GM10847 (cell line): ENCODE measurements around the gene USP2.

ENCODE experiments used
- POLR2A ChIP-seq: IDR thresholded peaks from 2 replicates; pipeline ENCODE4 v1.6.1; 2011; ENCODE audit not compliant: insufficient read length; ENCODE audit errors: extremely low read depth

Gene USP2

DNA sequence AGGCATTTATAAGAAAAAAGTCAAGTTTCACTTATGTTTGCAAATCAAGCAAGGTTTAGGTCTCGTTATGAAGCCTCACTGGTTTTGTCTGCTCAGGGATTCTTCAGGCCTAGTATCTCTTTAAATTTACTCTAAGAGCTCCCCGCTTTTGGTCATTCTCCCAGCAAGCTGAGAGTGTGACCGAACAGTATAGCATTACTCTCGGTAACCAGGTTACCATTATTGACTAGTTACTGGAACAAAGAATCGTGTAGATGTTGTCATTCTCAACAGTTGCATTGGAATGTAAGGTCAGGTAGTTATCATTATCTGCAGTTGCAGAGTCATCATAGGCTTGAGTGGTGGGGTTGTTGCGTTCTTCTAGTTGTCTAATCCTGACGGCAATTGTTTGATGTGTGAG lies 9.8 kb upstream of the USP2 start:
- no peak for TF ChIP-seq POLR2A

DNA sequence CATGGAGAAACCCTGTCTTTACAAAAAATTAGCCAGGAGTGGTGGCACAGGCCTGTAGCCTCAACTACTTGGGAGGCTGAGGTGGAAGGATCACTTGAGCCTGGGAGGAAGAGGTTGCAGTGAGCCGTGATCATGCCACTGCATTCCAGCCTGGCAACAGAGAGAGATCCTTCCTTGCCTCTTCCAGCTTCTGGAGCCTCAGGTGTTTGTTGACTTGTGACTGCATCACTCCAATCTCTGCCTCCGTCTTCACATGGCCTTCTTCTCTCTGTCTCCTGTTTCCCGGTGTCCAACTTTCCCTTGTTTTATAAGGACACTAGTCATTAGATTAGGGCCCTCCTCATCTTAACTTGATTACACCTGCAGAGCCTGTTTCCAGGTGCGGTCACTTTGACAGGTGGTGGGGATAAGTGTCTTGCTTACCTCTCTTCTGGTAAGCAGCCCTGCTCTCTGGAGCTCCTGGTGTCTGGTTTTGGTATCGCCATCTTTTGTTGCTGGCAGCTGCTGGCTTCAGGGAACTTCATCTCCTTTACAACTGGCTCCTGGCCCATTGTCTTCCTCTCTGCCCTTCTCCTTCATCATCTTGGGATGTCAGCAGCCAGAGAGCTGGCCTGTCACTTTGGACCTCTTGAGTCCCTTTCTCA lies 8.2 kb upstream of the USP2 start:
- TF ChIP-seq POLR2A, result no peak

DNA sequence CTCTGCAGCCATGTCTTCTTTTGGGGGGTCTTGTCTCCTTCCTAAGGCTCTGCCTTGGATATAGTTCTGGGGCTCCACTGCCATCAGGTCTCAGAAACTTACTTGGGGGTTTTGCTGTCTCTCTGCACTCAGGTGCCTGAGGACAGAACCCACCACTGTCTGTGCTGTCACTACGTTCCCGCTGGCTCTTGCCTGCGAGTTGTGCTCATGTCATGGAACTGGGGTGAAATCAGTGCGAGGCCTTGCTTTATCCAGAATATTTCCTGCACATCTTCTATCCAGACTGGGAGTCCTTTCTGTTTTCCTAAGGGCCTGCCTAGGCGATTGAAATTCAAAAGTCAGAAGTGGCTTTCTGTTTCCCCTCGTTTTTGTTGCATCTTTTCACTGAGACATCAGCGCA lies 6.6 kb upstream of the USP2 start:
- no peak for TF ChIP-seq POLR2A

DNA sequence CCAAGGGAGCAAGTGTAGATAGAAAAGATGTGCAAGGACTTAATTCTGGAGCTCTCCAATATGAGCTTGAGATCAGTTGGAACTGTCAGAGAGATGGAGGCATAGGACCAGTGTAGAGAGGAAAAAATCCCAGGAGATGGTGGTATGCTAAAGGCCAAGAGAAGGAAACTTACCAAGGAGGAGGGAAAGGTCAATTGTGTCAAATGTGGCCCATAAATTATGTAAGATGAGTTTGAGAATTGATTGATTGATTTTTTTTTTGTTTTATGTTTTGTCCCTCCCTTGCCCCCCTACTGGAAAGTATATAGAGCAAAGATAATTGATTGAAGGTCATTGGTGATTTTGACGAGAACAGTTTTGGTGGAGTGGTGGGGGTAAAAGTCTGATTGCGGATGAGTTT lies 2.8 kb upstream of the USP2 start:
- no peak for TF ChIP-seq POLR2A

DNA sequence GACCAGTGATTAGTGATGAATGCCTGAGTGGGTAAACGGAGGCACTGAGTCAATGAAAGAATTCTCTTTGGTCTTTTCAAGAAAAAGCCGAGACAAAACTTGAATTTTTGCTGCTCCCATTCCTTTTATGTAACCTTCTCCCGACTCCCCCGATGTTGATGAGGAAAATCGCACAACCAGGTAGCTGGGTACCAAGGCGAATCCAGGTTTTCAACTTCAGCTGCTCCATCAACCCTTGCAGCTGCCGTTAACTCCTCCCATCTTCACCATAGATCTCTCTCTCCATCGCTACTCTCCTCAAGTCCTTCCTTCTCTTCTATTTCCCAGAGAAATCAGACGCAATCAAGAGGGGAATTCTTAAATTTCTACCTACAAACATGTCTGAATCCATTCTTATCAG lies 611 bp upstream of the USP2 start:
- no peak for TF ChIP-seq POLR2A

DNA sequence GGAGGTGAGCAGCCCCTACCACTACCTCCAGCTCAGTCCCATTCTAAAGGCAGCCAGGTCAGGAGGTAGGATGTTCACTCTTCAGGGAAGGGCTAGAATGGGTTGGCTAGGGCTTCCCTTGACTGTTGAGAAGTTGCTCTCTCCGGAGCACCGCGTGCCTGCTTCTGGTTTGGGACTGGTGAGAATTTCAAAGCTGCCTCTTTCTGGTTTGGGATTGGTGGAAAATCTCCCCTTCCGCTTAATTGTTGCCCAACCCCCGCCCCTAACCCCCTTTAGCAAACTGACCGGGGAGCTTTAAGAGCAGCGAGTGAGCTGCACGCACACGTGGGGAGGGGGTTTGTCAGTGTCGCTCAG lies 686 bp downstream of the USP2 start:
- TF ChIP-seq POLR2A, result no peak

DNA sequence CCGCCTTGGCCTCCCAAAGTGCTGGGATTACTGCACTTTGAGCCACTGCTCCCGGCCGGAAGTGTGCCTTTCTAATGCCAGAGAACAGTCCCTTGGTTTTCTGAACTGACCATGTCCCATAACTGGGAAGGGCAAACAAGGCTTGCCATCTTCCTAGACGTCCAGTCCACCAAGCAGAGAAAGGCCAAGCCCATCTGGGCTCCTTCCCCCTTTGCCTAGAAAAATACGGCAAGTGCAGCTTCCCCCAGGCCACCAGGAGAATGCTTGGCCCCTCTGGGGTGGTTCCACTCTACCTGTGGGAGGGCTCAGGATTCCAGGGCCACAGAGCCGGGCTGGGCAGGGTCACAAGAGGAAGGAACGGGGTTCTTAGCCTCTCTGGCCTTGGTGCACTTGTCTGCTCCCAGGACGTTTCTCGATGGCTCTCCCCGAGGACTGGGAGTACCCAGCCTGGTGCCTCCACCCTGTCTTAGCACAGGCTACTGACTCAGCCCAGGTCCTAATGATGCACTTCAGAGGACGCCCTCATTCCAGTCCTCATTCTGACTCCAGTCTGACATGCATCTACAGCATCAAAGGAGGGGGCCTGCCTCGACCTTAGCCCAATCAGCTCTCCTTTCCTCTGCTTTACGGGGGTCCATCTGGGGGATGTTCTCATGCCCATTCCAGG lies 1.2 kb downstream of the USP2 start:
- no peak for TF ChIP-seq POLR2A

DNA sequence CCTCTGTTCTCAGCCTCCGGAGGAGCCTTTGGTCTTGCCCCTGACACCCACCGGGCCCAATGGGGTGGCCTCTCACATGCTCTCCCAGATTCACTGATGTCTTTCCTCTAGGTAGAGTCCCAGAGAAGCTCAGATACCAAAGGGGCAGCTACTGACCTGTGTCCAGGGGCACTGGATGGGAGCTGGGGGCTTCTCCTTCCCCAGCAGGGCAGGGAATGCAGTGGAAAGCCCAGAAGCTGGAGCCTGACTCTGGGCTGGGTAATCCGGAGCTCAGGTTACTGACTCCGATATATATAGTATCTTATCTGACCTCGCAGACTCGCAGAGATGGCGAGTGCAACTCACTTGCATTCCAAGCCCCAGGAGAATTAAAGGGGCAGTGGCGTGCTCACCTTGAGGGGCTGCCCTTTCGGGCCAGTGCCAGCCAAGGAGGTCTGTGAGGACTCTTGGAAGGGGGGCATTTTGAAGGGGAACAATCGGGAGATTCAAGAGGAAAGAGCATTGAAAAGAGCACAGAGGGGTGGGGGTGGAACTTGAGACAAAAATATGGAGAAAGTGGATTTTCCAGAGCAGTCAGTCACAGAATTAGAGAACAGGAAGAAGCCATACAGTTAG lies 2.5 kb downstream of the USP2 start:
- TF ChIP-seq POLR2A, result no peak

DNA sequence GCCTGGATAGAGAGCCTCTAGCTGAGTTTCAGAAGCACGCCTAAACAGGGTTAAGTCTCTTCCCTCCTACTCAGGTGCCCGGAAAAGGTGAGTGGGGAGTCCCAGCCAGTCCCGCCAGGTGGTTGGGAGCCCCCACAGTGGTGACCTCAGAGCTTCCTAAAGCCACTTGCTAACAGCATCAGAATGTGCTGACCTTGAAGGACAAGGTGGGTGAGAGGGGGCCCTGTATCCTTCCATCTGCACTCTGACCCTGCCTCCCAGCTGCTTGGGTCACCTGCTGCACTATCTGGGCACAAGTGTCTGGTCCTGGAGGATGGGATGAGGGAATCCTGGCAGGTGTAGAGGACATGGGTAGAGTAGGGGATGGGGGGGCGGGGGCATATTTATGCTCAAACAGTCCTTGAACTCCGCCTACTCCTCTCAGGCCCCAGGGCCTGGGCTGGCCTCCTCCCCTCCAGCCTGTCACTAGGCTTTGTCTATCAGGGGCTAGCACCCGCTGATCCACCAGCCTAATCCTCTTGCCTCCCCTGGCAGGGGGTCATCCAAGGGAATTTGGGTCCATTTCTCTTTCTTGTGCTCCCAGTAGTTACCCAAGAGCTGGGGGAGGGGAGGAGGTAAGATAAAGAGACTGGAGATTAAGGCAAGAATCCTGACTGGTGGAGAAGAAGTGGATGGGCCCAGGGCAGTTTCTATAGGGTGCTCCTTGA lies 3.4 kb downstream of the USP2 start:
- no peak for TF ChIP-seq POLR2A

DNA sequence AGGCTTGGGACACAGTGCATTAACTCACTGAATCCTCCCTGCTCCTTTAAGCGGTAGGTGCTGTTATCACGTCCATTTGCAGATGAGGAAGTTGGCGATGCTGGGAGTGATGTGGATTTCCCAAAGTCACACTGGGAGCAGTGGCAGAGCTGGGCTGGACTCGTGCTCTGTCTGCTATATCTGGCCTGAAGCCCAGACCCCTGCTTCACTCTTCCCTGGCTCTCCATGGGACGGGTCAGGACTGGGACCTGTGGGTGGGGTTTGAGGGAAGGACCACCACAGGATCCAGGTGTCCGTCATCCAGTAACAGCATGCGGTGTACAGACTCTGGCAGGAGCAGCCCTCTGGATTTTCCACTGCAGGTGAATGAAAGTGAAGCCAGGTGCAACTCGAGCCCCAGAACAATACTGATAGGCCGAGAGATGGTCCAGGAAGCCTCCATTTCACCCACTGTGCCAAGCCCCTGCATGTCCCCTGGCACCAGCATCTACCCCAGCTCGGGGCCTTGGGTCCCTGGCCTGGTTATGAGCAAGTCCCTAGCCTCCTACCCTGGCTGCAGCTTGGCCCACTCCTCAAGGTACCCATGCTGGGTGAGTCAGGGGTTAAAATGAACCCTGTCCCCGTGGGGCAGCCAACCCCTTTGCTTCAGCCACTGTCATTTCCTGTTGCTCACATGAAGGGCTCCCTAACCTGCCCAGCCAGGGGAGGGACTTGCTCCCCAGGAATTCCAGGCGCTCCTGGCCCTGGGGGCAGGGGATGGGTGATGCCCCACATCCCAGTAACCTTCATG lies 4.2 kb downstream of the USP2 start:
- no peak for TF ChIP-seq POLR2A

DNA sequence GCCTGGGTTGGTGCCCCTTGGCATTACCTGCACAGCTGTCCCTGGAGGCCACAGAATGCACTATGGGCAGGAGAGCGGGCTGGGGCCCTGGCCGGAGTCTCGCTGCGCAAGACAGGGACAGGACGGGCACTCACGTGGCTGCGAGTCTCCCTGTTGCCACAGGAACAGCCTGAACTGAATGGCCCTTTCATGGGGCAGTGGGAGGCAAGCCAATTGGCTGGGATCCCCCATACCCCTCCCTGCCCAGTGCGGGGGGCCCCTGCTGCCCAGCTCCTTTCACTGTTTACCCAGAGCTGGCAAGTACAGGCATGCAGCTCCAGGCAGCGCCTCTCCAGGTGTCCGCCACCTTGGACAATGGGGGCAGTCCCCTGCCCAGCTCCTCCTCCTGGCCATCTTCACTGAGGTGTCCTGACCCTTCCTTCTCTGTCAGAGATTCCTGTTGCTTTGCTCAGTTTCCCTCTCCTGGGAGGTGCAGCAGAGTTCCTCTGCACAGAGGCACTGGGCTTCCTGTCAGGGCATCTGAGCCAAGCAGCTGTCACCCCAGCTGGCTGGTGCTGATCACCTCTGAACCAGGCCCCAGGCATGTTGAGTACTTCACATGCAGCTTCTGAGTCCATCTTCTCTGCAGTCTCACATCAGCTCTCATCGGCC lies 5.2 kb downstream of the USP2 start:
- TF ChIP-seq POLR2A, result no peak

DNA sequence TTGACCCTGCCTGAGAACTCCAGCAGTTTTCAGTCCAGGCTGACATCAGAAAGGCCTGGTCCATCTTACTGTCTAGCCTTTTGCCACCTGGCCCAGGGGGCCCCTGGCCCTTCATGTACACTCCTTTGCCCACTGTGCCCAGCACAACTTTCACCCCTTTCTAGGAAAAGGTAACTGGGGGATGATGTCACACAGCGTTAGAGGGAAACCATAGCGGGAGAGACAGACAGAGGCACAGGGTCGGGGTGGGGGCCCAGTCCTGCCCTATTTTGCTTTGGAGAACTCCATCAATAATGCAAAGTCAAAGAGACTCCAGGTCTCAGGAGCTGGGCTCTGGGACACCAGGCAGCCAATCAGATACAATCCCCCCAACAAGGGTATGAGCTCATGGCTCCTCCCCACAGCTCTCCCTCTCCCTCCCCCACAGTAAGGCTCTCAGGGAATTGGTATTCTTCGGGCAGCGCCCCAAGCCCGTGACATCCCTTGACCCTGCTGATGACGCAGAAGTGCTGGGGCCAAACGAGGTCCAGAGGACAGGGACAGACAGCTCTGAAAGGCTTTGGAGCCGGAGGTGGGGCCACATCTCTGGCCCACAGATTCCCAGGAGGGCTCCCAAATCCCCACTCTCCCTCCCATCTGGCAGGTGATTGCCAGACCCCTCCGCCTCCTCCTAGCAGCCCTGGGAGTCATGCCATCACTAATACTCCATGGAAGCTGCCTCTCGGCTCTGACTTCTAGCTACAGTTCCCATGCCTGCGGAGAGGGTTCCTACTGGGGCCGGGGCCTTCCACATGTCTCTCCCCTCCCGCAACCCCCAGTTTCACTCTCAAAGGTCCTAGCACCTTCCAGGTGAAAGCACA lies 5.9 kb downstream of the USP2 start:
- TF ChIP-seq POLR2A, result no peak

DNA sequence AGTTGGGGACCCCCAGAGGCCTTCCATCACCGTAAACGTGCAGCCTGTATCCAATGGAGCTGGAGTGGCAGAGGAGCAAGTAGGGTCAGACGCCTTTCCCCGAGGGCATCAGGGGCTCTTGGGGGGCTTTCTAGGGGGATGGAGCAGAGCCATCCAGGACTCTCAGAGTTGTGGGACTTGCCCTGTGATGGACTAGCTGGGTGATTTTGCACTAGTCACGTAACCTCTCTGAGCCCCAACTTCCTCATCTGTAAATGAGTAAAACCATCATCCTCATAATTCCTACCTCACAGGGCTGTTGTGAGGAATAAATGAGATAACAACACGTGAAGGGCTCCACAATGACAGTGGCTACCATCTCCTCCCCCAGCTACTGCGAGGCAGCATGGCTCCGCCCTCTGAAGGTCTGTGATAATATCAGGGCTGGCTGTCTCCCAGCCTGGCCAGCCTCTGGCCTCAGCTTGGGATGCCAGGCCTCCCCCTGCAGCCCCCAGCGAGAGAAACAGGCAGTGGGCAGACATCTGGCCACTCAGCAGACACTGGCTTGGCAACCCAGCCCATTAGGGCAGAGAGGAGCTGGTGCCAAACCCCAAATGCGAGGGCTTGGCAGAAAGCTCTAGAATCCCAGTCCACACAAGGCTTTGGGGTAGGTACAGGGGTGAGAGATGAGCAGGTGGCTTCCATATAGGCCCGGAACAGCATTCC lies 6.7 kb downstream of the USP2 start:
- no peak for TF ChIP-seq POLR2A

DNA sequence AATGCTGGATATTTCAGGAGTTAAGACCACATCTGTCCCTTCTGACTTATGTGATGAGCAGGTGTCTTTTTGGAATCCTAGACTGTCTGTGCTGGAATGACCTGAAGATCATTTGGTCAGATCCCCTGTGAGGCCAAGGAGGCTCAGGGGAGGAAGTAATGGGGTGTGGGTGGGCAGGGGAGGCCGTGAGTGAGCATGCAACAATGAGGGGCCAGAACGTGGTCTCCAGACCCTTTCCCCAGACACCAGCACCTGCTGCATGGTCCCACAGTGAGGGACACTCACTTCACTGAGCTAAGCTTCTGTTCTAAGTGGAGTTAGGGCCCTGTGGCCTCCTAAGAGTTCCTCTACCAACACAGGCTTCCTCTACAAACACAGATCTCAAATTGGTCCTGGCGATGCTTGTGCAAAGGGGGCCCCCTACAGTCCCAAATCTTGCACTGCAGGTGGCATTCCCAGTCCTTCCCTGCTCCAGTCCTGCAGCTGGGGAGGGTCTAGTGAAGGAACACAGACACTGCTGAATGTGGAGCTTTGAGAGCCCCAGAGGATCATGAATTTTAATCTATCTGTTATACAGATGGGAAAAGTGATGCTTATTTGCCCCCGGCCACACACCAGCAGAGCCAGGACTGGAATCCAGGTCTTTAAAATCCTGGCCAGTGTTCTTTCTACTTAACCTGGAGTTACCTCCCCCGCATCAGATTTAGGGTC lies 7.4 kb downstream of the USP2 start:
- no peak for TF ChIP-seq POLR2A
